Stimulated activated CD8-positive, alpha-beta memory T cell treated with anti-CD3 and anti-CD28 coated beads, Interleukin-12 subunit alpha, Interleukin-12 subunit beta, amount 100 ng/mL, for 4 hours (primary cell): ENCODE data around the gene NDUFB3.

Source experiments
- DNase-seq: peaks from one replicate; pipeline ENCODE4 v3.0.0-alpha.2; 2020; ENCODE audit warnings: low read depth

The NDUFB3 gene

GRCh38 chr2:201128933-201129505, 57.2 kb downstream of the NDUFB3 start:
- no peak for DNase-seq

GRCh38 chr2:201130524-201131186, 58.9 kb downstream of the NDUFB3 start:
- no peak for DNase-seq

GRCh38 chr2:201132518-201132917, 60.7 kb downstream of the NDUFB3 start:
- no peak for DNase-seq
